Renal pelvis (tissue), 4 donors: ENCODE results near the gene IZUMO4. TPM values are rescaled to one million over a fixed set of nuclear protein-coding genes. Genes with fewer than 3 reads are reported as not detected.

Source experiments
- DNase-seq: peaks from one replicate; pipeline ENCODE4 v3.0.0-alpha.2; 2013
- polyA plus RNA-seq, 3 donors: library from polyadenylated mRNA; unstranded; fragments of 120-200 nt; gene quantifications; one replicate each; pipeline ENCODE4 v1.2.1, GENCODE V29; 2013; ENCODE audit not compliant: insufficient read length in 3 of 3

IZUMO4 gene
- polyA plus RNA-seq, 3 donors, result 6.4 to 8.9 (median 7.5) TPM

DNA sequence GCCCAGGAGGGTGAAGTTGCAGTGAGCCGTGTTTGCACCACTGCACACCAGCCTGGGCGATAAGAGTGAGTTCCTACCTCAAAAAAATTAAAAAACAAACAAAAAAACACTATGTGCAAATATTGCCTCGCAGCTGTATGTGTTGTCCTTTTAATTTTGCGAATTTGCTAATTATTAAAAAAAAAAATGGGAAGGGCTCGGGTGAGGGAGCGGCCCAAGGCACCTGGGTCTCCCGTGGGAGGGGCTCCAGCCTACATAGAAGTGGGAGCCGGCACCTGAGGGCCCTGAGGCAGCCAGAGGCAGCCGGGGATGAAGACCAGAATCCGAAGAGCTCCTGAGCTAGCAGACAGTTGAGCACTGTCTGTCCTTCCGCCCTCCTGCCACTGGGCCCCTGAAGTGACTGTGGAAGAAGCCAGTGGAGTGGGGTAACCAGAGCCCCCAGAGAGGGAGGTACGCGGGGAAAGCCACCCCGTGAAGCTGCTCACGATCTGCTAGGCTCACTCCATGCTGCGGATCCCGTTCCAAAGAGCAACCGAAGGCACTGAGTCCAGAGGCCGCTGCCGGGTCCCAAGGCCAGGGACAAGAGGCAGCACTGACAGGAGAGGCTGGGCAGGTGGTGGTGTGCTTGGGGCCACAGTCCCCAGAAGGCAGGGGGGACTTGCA lies 6.5 kb downstream of the IZUMO4 start:
- no peak for DNase-seq

DNA sequence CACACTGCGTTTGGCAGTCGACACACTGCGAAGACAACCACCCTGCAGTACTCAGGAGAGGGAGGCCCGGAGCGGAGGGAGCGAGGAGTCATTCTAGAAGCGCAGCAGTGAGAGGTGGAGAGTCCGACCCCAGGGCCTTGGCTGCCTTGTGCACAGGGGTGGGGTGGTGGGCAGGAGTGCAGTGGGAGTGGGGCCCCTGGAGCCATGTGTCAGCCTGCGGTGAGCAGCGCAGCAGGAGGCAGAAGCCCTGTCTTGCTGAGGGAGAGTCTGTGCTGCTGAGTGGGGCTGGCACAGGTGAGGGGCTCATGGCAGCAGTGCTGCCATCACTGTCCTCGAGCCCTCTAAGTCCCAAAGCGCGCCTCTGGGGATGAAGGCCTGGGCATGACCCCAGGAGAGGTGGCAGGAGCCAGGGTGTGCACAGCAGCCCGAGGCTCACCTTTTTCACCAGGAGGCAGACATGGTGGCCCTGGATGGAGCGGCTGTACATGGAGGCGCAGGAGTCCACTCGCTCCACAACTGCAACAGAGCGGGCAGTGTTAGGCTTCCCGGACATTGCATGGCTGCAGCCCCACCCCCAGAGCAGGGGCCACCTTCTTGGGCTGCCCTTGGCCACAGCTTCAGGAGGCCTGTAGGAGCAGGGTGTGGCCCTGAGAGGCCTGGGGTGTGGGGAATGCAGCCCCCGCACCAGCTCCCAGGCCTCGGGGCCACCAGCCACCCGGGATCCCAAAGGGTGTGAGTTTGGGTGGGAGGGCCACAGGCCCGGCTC lies 11.7 kb downstream of the IZUMO4 start:
- no peak for DNase-seq

DNA sequence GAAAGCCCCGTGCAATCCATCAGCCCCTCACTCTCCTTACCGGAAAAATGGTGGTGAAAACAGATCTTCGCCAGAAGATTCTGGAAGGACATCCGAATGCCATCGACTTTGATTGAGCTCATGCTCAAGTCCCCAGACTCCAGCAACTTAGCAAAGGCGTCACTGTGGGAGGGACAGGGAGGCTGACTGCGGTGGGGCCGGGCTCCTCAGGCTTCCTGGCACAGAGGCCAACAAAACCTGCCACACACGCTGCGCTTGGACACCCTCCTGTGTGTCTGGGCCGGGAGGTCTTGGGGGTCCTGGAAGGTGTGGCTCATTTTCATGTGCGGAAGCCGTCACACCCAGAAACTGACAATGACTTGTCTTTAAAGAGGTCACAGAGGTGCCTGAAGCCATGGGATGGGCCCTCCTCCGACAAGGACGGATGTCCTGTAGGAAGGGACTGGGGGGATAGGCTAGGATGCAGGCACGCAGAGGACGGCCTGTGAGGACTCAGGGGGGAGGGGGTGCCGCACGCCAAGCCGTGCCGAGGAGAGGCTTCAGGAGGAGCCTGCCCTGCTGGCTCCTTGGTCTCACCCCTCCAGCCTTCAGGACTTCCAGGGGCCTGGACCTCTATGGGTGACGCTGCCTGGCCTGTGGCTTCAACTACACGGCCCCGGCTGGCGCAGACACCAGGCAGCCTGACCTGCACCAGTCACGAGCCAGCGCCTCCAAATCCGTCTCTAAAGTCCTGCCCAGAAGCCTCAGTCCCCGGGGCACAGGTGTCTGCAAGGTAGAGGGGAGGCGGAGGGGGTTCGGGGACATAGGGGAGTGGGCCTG lies 12.5 kb downstream of the IZUMO4 start:
- no peak for DNase-seq

DNA sequence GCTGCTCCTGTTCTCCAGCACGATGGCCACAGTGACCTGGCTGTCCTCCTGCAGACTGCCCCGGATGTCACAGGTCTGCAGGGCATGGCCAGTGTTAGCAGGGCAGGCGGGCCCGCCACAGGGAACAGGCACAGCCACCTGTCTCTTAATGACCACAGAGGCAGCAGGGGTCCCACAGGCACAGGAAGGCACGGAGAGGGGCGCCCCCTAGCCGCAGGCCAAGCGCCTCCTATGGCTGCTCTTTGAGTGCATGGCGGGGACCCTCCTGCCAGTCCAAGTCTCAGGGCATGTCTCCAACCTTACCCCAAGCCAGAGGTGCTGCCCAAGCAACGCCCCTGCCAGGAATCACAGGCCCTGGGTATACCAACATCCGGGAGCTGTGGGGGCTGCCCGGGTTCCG lies 14.1 kb downstream of the IZUMO4 start:
- no peak for DNase-seq

DNA sequence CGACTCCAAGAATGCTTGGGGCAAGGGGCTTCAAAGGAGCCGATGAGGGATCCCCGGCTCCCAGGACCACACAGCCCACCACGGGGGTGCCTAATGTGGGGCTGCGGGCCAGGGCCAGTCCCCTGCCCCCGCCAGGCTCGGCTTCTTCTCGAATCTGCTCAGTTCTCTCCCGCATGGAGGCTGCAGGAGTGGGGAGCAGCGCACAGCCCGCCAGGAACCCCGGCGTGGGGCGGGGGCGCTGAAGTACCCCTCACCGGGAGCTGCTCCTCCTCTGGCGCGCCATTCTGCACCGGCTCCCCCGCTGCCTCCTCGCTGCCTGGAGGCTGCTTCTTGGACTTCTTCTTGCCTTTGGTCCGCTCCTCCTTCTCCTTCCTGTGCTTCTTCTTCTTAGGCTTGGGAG lies 14.7 kb downstream of the IZUMO4 start:
- no peak for DNase-seq

DNA sequence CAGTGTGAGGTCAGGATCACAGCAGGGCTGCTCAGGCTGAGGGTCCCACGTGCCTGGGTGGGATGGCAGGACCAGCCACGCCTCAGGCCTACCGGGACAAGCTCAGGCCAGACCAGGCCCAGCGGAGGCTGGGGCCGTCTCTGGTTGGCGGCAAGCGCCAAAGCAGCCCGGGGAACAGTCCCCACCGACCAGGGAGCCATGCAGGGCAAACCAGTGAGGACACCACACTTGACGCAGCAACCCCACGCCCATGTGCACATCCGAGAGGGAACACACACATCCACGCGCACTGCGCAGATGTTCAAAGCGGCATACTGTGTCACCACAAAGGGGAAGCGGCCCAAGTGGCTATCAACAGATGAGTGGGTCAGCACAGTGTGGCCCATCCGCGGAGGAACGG lies 15.2 kb downstream of the IZUMO4 start:
- DNase-seq, result no peak

DNA sequence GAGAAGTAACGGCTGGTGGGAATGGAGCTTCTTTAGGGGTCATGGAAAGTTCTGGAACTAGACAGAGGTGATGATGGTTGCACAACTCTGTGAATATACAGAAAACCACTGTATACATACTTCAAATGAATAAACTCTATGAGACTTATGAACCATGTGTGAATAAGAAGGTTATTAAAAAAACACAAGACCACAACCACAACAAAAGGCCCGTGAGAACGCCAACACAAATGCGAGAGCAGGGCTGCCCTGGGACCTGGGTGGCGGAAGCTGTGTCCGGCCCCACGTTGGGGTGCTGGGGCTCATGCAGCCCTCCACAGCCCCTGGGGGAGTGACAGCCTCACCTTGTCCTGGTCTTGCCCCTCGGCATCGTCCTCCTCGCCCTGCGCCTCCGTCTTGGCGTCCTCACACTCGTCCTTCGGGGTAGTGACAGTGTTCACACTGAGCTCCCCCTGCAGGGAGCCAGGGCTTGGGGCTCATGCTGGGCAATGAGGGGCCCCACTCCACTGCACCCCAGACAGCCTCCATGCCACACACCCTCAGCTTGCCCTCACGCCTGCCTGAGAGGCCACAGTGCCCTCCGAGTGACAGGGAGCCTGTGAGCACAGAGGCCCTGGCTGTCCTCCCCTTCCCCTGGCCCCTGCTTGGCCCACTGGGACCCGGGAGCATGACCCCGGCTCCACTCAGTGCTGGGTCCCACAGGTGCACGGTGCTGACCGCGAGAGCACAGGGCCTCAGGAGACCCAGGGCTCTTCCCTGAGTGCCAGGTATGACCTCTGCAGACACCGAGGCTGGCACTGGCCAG lies 16.0 kb downstream of the IZUMO4 start:
- no peak for DNase-seq

DNA sequence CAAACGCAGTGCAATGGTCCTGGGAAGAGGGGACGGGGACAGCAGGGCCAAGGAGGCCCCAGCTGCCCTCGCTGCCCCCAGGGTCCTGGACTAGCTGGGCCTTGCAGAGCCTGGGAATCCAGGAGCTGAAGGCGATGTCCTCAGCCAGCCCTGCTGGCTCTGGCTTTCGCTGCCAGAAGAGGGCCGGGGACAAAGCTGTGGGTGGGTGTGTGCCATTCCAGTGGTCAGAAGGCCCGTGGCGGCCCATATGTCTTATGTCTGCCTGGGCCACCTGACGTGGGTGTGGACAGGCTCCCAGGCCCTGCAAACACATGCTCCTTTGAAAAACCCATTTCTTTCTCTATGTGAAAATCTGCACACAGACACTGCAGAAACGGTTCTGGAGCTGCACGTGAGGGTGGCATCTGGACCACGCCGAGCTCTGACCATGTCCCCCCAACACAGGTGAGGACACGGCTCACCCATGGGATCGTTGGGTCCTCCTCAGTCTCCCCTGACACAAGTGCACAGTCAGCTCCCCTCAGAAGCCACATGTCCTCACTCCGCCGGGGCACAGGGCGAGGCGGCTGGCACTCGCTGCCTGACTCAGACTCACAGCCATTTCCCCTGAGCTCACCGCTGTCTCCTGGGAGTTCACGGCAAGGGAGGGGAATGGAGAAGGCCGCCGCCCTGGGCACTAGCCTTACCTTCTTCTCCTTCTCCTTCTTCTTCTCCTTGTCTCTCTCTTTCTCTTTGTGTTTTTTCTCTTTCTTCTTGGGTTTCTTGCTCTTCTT lies 16.9 kb downstream of the IZUMO4 start:
- DNase-seq, result no peak

DNA sequence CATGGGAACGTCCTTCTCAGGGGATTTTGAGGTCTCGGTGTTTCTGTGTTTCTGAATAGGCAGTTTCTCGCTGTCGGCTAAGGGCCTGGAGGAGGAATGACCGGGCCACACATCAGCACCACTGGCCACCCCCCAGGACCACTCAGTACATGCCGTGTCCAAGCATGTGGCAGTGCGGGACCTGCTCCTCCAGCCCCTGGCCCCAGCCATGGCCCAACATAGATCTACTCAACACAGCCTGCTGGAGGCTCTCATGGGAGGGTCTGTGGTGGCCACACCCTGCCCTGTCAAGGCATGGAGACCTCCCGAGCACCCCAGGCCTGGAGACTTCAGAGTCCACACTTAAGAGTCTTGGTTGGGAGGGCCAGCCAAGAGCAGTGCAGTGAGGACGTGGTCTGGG lies 17.5 kb downstream of the IZUMO4 start:
- DNase-seq, result no peak

DNA sequence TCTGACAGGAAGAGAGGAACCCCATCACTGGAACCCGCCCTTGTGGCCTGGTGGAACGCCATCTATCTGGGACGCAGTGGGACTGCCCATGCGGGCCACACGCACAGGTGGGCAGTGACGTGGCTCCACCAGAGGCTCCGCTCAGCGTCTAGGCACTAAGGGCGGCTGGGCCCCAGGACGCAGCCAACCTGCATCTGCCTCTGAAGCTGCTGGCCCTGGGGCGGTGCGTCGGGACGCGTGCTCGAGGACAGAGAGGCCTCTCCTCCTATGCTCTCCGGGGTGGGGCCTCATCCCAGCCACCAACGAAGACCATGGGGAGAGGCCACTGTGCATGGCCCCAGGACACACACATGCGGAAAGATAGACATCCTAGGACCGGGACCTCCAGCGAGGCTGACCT lies 18.1 kb downstream of the IZUMO4 start:
- DNase-seq, result no peak

DNA sequence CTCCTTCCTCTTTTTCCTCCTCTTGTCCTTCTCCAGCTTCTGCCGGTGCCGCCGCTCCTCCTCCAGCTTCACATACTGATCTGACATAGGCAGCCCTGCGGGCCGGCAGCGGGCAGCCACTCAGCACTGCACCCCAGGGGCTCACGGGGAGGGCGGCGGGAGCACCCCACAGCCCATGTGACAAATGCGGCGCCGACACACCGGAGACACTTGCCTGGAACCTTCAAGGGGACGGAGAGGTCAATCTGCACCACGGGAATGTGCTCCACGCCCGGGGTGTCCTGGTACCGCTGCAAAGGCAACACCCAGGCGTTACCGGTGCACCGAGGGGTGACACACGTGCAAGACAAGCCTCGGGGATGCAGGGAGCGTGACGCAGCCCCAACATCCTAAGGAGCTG lies 18.6 kb downstream of the IZUMO4 start:
- no peak for DNase-seq

DNA sequence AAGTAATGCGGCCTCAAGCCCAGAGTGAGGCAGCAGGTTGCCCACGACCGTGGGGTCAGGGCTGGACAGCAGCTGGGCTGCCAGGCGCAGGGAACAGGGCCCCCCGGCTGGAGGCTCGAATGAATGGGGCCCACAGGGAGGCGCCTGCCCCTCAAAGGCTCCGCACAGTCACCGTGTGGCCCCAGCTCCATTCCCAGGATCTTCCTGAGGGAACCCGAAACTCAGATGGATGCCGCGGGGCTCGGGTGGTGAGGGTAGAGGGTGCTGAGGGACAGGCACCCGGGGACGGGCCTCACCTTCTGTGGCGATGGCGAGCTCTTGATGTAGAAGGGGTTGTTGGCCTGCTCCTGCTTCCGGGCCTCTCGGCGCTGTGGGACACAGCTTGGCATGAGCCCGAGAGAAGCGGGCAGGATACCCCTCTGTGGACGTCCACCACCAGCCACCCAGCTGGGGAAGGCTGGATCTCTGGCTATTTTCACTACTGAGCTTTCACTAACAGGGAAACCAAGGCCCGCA lies 19.3 kb downstream of the IZUMO4 start:
- DNase-seq, result no peak

DNA sequence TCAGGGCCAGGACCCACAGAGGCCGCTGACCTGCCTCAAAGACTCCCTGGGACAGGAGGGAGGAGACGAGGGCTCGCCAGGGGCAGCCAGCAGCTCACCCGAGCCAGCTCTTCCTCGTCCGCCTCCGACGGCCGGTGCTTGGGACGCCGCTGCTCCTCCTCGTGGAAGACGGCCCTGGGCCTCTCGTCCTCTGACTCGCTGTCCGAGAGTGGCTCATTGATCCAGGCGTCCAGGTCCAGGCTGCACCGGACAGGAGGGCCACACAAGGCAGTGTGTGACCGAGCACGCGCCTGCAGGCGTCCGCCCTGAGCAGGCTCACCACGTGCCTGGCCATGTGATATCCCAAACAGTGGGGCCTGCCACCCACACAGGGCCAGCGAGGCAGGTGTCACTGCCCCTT lies 19.8 kb downstream of the IZUMO4 start:
- no peak for DNase-seq

DNA sequence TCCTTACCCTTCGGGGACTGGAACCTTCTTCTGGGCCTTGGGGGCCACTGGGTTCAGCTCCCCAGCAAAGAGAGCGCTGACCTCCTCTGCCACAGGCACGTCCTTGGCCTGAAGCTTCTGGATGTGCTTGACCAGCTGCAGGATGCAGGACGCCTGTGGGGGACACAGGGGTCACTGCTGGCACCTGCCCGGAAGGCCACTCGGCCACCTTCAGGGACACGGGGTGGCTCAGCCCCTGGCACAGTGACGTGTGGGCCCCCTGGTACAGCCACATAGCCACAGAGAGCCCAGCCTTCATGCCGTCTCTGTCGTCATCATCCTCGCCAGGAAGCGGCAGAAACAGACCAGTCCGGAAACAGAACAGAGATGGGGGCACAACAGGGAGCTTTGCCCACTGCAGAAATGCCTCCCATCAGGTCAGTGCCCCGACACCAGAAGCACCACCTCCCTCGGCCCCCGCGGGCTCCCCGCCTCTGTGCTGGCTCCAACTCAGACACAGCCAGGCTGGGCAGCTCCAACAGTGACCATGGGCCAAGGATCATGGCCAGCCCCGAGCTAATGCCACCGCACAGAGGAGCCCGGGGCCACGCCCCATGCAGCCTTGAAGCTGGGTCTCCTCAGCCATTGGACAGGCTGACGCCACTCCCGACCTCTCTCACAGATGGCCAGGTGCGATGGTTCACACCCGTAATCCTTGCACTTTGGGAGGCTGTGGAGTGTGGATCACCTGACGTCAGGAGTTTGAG lies 20.7 kb downstream of the IZUMO4 start:
- DNase-seq, result no peak

DNA sequence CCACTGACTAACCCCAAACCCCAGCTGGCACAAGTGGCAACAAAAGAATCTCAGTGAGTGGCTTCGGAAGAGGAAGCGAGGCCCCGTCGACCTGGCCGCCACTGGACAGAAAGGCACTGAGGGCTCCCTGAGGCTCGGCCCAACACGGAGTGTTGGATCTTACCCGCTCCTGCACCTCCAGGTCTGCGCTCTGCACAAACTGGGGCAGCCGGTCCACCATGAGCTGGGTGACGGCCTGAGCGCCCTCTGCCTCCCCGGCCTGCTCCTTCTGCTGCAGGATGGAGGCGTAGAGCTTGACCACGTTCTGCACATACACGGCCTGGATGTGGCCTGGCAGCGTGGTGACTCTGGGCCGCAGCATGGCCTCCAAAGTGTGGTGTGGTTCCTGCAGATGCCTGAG lies 21.7 kb downstream of the IZUMO4 start:
- DNase-seq, result no peak

DNA sequence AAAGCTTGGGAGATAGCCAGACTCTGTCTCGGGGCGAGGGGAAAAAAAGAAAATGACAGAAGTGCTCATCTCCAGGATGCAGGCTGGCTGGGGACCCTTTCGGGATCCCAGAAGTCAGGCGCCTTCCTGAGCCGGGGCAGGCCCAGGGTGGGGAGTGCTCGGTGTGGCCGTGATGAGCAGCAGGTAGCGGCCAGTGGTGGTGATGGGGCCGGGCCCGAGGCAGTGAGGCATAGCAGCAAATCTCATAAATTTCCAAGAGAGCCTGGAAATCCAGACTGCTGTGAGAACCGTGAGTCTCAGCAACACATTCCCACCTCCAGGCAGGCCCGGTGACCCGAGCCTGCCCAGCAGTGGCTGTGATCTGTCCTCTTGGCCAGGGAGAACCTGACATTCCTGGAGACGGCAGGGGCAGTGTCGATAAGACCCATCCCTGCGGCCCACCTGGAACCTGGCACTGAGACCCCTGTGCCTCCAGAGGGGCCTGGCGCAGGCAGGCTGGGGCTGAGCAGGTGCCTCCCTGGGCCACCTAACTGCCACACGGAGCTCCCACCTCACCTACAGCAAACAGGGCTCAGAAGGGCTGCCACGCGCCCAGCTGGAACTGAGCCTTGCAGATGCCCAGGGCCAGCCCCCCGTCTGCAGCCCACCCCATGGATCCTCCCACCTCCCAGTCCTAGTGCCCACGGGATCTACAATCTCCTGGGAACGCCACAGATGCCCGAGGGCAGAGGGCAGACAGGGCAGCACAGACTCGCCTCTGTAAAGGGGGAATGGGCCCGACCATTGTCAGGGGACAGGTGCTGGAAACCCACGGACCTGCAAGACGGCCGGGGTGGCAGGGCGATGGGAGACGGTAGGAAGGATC lies 23.4 kb downstream of the IZUMO4 start:
- no peak for DNase-seq

DNA sequence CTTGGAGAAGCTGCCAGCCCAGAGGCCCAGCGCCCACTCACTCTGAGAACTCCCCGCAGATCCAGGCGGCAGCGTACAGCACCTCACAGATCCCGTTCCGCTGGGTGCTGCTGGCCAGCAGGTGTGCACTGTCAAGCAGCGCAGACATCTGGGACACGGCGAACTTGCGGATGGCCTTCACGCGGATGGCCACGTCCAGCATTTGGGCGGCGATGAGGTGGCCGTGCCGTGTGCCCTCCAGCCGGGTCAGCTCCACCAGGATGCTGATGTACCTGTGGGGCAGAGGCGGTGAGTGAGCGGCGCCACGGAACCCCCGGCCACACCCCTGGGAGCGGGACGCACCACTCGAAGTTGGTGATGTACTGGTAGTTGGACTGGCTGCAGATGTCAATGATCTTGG lies 24.1 kb downstream of the IZUMO4 start:
- no peak for DNase-seq

DNA sequence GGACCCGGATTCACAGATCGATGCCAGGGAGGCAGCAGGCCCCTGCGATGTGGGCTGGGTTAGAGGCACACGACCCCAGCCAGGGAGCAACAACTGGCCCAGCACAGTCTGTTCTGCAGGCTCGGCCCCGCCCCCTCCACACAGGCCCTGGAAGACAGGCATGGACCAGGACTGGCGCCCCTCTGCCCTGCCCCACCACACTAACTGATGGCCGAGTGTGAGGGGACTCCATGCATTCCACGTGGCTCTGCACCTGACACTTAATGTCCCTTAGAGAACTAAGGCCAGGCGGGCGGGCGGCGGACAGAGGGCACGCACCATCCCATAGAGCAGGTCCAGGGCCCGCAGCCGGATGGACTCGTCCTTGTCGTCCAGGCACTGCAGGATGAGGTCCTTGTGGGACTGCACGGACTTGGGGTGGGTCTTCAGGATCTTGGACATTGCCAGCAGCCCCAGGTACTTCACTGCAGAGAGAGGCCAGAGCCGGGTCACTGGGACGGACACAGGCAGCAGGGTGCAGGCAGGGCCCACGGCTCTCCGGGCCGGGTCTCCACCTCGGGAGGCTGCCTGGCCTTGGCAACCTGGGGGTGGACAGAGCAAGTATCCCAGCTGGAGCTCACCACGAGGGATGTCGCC lies 24.8 kb downstream of the IZUMO4 start:
- no peak for DNase-seq

DNA sequence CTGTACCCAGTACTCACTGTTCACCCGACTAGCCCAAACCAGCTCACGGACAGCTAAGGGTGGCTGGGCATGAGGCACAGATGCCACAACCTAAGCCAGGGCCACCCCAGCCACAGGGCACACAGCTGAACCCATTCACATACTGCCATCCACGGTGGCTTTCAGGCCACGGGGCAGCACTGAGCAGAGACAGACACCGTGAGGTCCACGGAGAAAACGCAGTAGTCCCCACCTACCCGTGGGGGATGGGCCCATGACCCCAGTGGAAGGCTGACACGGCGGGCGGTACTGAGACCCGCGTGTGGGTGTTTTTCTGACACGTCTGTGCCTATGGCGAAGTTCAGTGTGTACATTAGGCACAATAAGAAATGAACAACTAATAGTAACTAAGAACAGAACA lies 25.5 kb downstream of the IZUMO4 start:
- DNase-seq, result no peak
